HG03575 (cell line): Measurements from ENCODE around the gene PDLIM4.

Experiments used
- ATAC-seq: cut with Tn5 transposase; IDR thresholded peaks from one replicate; pipeline ENCODE4 v1.9.1; 2021; ENCODE audit not compliant: unreplicated experiment, insufficient number of reproducible peaks, low FRiP score; ENCODE audit errors: extremely low read depth

The PDLIM4 gene

DNA sequence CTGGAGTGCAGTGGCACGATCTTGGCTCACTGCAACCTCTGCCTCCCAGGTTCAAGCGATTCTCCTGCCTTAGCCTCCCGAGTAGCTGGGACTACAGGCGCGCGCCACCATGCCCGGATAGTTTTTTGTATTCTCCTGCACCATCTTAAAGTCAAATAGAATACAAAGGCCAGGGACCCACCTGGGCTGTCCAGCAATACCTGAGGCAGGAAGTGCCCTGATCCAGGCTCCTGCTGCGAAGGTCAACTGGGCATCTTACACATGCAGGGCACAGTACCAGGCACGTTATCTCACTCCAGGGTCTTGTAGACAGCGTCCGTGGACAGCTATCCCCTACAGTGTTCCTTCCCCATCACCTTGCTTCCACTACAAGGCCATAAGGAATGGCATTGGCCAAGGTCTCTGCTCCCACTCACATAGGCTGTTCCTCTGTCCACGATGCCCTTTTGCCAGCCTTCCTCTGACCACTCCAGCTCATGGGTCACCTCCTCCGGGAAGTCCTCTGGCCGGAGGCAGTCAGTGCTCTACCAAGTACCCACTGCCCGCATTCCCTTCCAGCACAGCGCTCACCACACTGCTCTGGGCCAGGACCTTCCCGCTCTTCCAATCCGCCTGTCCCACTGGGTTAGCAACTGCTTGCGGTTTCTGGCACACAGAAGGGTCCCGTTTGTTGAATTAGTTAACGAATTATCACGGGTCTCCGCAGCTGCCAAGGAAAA lies 30.8 kb upstream of the PDLIM4 start:
- no peak for ATAC-seq

DNA sequence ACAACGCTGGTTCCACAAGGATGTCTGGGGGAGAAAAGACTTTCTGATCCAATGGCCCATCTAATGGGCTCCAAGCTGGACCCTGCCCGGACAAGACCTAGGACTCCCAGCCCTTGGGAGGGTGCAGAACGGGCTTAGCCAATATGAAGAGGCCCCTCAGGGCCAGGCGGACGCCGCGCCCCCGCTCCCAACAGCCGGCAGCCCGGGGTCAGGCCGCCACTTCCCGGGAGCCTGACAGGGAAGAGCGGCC lies 30.3 kb upstream of the PDLIM4 start:
- ATAC-seq: no peak

DNA sequence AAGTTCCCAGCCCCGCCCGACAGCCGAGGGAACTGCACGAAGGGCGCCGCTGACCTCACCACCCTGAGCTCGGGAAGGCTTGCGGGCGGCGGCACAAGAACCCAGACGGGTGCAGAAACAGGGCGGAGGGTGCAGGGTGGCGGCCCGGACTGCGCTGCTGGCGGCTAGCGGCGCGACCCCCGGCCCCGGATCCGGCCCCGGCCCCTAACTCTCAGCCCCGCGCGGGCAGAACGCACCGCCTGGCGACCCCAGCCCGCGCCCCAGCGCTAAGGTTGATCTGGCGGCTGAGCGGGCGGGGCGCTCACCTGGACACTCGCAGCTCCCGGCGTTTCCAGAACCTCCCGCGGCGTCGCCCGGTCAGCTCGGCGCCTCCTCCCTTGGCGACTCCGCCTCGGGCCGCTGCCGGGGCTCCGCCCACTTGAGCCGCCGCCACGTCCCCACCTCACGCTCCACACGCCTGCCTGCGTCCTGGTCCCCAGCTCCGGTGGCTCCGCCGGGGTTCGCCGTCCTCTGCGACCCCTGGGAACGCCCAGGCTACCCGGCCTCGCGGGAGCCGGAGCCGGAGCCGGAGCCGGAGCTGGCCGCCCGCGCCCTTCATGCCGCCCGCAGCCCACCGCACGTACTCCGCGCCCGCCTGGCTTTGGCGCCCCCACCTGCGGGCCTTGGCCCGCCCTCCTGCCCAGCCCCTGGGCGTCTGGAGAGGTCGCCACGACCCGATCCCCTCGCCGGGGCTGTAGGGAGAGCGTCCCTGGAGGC lies 29.8 kb upstream of the PDLIM4 start, which contains the start of gene P4HA2:
Gene P4HA2 (minus strand): TSS at position 369 of the 756 bp plus-strand sequence. CDS start 9,227 bp downstream, outside the sequence.
- ATAC-seq: no peak

DNA sequence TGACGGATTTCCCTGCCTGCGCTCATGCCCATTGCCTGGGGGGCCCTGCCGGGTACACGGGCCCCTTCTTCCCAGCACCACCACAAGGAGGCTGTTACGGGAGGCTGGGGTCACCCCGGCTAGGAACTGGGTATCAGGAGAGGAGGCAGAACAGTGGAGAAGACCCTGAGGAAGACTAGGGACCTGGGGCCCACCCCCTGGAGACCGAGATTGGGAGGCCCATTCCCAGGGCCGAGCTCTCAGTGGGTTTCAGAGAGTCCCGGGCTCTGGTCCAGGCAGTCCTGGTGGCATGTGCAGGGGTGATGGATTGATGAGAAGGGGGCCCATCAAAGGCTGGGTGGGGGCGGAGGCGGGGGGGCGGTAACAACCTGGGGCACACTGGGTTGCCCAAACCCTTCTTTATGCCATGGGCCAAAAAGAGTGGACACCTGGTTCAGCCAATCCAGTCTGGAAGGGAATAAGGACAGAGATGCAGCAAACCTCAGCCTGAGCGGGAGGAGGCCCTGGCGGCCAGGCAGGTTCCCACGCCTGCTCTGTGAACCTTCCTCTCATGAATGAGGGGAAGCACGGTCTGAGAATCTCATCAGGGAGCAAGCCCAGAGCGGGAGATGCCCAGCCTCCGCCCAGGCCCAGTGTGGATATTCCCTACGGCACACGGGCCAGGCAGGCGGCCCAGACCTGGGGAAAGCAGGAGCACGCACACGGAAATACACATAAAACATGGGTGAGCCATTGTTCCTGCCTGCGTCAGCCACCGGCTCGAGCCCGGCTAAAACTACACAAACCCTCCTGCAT lies 29.1 kb upstream of the PDLIM4 start:
- no peak for ATAC-seq

DNA sequence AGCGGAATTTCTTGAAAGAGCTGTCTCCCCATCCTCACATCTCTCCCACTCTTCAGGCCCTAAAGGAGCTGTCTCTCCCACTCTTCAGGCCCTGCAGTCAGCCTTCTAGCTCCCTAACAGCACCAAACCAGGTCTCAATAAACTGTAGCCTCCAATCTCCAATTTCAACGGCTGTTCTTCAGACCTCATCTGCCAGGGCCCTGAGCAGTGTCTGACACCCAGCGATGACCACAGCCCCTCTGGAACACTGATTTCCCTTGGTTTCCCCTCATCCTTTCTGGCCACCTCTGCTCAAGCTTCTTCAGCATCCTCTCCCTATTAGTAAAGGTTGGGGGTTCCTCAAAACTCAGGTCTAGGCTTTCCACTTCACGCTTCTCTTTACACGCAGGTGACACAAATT lies 28.3 kb upstream of the PDLIM4 start:
- no peak for ATAC-seq

DNA sequence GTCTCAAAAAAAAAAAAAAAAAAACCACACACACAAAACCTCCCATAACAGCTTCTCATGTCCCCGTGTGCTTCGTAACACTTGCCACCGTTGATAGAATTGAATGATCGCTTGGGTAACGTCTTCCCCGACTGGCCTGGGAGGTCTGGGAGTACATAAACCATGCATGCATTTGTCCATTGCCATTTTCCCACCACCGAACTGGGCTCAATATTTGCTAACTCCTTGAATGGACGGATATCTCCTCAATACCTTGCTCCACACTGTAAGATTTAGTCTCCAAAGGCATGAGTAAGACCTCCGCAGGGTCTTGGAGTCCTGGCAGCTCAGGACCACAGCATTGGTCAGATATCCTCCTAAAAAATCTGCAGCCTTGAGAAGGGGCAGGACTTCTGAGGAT lies 26.6 kb upstream of the PDLIM4 start:
- no peak for ATAC-seq

DNA sequence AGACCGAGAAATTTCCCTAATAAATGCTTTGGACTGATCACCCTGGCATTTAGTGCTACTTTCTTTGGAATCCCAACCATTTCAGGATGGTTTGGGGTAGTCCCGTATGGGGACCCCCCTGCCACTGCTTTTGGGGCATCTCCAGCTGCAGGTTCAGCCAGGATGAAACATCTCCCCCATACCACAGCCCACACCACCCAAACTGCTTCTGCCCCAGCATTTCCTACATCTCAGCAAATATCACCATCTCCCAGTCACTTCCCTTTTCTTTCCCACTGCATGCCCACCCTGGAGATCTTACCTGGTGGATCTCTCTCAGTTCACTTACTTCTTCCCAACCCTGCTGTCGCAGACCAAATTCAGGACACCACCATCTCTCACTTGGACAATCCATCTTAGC lies 25.0 kb upstream of the PDLIM4 start:
- ATAC-seq: no peak

DNA sequence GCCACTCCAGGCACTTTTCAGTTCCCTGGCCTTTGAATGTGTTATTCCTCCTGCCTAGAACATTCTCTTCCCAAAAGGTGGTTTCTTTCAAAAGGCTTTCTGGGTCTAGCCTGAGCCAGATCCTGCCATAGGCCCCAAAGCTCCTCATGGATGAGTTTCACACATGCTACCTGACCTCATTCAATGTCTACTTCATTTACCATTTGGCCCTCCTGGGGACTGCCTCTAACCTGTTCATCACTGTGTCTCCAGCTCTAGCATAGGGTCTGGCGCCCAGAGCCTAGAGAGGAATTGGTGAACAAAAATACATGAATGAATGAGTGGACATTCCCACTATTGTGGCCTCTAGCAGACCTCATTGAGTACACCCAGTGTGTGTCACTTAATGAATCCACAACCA lies 24.4 kb upstream of the PDLIM4 start:
- no peak for ATAC-seq

DNA sequence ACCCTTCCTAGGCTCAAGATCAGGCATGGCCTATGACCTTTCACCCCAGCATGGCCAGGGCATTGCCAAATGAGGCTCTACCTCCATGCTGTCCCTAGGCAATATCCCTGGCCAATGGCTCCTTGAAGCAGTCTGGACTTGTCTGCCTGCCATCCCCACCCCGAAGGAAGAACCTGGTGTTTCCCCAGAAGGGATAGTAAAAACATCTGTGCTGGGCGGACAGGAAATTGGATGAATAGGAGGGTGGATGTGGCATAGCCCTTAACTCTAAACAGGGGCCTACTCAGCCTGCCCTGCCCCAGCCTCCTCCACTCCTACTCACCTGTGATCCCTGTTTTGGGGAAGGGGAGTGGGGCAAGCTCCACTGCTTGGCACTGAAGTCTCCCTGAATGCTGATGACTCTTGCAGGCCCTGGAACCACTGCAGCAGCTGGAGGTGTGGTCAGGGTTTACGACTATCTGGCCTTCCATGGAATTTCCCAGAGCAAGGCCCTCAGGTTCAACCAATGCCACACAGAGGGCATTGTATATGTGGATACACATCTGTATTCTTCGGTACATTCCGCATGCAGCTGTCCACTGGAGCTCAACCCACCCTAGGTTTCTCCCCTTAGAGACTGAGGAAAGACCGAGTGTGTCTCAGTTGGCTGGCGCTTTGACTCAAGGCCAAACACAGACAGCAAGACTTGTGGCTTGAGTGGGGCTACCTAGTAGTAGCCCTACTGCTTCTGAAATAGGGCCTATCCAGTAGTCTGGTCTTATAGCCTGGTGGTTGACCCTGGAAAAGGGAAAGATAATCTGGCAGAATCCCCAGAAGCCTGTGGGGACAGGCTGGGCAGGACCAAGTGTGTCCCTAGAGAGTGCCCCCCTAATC lies 23.4 kb upstream of the PDLIM4 start:
- no peak for ATAC-seq

DNA sequence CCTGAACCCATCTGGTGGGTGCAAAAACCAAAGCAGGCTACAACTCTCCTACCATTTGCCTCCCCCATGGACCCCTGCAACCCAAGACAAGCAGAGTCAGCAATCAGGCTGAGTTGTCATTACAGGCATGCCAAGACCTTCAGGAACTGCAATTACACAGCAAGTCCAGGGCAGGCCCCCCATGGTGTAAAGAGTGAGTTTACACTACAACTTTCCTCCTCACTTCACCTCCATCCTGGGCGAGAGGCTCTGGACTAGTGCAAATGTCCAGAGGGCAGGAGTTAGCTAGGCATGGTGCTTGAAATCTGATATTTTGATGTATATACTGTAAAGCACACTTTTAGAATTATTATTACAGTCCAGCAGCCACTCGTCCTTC lies 22.8 kb upstream of the PDLIM4 start:
- ATAC-seq: no peak

DNA sequence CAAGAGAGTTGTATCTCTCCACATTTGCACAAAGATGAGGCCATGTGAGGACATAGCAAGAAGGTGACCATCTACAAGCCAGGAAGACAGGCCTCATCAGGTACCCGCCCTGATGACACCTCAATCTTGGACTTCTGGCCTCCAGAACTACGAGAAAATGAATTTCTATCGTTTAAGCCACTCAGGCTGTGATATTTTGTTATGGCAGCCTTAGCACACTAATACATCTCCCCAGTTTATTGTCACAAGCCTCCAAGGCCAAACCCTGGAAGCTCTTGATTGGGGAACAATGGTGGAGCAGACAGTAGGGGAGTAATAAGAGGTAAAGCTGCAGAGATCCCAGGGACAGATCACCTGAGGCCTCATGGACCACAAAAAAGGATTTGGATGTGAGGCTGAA lies 22.2 kb upstream of the PDLIM4 start:
- no peak for ATAC-seq

DNA sequence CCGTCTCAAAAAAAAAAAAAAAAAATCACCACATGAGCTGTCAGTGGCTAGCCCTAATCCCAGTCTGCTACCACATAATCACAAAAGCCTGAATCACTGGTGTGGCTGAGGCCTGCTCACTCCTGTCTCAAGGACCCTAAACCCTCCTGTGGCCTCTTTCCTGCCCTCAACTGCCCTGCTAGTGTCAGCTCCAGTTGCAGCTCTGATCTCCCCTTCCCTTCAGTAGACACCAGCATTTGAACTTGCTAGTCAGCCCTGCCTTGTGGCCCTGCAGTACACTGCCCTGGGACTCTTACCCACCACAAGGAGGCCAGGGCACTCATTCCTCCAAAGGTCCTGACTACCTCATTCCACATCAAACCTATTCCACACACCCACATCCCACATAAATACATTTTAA lies 20.4 kb upstream of the PDLIM4 start:
- no peak for ATAC-seq

DNA sequence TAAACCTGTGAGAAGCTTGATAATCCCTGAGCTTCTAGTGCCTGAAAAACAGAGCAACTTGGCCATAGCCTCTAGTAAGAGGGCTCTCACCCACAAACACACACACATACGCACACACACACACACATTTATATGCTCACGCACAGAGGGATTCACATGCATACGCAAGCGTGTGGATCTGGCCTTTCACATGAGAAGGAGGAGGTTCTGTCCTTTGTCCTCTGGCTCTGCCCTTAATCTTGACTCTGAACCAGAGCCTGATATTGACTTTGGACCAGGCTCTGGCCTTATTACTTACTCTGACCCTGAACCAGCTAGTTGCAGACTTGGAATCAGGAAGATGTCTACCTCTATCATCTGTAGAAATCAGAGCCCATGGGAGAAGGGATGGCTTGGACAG lies 19.8 kb upstream of the PDLIM4 start:
- no peak for ATAC-seq

DNA sequence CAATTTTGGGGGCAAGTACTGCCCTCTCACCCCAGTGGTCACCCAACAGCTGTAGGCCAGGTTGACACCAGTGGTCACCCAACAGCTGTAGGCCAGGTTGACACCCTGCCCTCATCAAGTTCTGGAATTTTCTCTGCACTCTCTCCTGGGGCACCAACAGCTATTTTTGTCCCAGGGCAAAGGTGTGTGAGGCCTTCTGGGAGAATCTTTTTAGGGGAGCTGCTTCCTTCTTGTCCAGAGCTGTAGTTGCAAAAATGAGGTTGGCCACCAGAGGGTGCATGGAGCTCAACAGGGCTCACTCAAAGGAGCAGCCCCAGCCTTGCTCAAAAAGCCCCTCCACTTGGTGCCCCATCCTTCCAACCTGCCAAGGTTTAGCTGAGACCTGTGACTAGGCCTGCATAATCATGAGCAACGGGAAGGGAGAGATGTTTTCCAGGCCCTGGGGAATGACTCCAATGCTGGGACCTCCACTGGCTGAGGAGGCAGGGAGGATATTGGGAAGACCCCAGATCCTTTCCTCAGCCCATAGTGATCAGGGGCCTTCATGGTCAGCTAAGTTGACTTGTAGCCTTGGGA lies 19.2 kb upstream of the PDLIM4 start:
- no peak for ATAC-seq

DNA sequence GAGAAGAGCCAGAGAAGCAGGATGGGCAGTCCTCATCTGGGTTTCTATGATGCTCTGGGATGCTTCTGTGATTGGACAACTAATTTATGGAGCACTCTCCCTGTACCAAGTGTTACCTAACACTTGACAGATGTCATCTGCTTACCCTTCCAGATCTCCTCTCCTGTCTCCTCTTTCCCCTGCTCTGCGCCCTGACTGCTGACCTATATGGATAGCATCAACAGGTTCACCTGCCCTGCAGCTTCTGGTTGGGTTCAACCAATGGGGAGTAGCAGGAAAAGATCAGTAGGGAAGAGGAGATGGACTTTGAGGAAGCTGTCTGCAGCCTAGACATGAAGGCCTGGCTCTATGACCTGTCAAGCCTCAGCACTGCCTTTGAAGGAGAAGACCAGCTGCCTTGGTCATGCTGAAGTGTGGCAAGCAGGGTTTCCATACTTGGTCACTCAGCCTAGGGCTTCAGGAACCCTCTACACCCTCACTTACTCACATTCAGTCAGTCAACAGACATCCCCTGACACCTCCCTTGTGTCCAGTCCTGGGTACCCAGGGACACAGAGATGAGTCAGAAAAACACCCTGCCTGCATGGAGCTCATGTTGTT lies 18.5 kb upstream of the PDLIM4 start:
- no peak for ATAC-seq

DNA sequence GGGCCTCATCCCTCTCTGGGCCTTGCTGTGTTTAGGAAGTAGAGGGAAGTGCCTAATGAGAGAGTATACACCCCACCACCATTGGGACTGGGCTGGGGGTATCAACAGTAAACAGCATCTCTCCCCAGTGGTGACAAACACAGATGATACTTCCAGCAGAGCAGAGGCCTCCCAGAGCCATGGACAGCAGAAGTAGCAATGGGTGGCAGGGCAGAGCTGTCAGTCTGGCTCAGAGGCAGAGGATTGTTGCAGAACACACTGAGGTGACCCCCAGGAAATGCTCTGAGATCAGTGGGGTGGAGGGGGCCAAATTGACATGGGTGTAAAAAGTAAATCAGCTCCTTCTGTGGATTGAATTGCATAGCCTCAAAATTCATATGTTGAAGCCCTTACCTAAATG lies 17.7 kb upstream of the PDLIM4 start:
- no peak for ATAC-seq

DNA sequence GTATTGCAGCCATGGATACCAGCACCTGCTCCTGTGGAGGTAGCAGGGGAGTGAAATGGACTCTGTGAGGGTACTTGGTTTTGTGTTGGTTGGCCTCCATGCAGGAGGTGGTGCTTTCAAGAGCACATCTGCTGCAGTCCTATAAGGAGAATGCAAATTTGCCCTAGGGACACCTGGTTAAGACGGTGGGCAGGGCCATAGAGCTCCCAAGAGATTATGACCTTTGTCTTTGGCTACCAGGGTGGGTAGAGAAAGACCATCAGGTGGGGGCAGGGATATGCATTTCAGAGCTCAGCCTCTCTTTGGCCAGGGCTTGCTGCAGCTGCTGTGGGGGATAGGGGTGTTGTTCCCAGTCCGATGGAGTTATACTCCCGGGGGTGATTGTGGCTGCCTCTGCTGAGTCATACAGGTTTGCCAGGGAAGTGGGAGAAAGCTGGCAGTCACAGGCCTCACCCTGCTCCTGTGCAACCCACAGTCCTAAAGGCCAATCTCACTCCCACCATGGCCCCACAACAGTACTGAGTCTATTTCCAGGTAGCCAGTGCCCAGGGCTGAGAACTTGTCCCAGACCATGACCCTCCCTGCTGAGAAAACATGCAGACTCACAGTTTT lies 14.0 kb upstream of the PDLIM4 start:
- ATAC-seq: no peak

DNA sequence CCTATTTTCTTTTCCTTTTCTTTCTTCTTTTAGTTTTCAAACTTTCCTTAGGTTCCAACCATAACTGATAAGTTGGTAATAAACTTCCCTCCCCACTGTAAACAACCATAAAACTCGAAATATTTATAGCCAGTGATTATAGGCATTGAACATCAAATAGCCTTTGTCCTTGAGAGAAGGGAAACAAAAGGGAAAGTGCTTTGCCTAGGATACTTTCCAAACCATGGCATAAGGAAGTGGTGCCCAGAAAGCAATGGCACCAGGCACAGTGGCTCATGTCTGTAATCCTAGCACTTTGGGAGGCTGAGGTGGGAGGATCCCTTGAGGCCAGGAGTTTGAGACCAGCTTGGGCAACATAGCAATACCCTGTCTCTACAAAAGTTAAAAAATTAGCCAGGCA lies 11.9 kb upstream of the PDLIM4 start:
- ATAC-seq: no peak
